UCSD-AML1 (cell line): Measurements from ENCODE around the gene SORBS2.

ENCODE experiments used
- DNase-seq: peaks from one replicate; lab custom pipeline; 2025; ENCODE audit not compliant: unreplicated experiment; lab: John Stamatoyannopoulos, UW

The SORBS2 gene

GRCh38 chr4:185651137-185651677 is 160.8 kb downstream of the SORBS2 start:
- no peak for DNase-seq

- DNase-seq: no peak
Observed at GRCh38 chr4:185648631-185649030, 163.4 kb downstream of the SORBS2 start.

GRCh38 chr4:185645403-185645802 is 166.6 kb downstream of the SORBS2 start:
- DNase-seq: no peak

GRCh38 chr4:185644408-185644807 is 167.6 kb downstream of the SORBS2 start:
- DNase-seq: no peak

- no peak for DNase-seq
Observed at GRCh38 chr4:185642907-185643306, 169.1 kb downstream of the SORBS2 start.

- DNase-seq: no peak
Observed at GRCh38 chr4:185640811-185641675, 171.0 kb downstream of the SORBS2 start.

DNA sequence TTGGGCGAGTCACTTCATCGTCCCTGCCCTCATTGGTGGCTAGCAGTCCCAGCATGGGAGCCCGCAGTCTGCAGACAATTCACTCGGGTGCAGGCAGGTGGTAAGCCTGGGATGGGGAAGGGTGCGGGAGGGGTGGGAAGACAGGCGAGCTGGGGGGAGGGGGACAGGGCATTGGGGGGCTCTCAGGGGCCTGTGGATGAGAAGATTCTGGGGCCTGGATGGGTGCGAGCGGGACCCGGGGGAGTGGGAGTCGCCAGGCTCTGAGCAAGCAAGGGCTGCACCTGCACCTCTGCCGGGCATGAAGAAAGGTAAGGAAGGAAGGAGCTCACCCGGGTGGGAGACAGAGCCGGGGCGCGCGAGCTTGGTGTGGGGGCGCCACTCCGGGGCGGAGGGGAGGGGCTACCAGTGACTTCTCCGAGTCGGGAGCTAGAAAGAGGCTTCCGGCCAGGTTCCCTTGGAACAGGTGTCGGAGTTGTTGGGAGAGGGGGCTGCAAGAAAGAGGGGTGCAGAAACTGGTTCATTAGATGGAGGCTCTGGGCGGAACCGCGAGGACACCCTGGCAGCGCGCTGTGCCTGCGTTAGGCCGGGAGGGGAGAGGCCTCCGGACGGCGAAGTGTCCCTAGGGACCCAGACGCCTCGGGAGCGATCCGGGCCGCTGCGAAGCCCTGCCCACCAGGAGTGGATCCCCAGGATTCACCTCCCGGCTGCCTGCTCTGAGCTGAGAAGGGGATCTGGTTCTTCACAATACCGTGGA is 173.3 kb downstream of the SORBS2 start:
- DNase-seq: no peak

GRCh38 chr4:185638093-185638492 is 173.9 kb downstream of the SORBS2 start:
- DNase-seq: no peak

DNA sequence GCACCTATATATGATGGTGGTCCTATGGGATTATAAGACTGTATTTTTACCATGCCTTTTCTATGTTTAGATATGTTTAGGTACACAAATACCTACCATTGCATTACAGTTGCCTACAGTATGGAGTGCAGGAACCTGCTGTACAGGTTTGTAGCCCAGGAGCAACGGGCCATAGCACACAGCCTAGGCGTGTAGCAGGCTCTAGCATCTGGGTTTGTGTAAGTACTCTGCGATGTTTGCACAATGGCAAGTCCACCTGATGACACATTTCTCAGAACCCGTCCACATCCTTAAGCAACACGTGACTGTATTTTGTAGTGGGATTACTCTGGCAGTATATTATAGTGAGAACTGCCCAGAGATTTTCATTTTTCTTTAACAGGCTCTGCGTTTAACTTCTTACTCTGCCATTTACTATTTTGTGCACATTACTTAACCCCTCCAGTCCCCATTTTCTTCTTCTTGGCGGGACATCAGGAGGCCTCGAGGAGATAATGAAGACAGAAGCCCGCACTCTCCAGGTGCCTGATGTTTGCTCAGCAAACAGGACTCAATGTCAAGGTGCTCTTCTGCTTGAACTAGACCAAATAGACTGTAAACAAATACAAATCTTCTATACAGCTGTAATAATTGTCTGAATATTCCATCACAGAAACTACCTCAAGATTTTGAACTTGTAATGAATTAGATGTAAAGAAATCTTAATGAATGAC is 174.7 kb downstream of the SORBS2 start:
- DNase-seq: no peak

GRCh38 chr4:185634066-185634652 is 177.8 kb downstream of the SORBS2 start:
- DNase-seq: no peak

GRCh38 chr4:185626798-185627197 is 185.2 kb downstream of the SORBS2 start:
- no peak for DNase-seq

DNA sequence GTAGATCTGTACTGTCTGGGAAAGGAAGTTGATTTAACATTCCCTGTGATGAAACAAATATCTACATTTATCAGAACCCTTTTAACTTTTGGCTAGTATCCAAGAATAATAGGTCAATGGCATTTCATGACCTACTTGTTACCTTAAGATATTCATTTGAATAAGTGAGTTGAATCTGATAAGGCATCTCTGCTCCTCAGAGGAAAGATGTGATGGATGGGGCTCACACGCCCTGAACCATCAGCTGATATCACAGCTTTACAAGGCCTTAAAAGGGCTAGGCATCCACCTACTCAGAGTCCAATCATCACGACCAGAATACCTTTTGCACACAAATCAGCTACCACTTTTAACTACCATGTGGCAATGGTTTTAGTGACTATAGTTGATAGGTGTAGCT is 186.5 kb downstream of the SORBS2 start:
- DNase-seq: no peak

- DNase-seq: no peak
Observed at GRCh38 chr4:185624259-185624589, 187.8 kb downstream of the SORBS2 start.

DNA sequence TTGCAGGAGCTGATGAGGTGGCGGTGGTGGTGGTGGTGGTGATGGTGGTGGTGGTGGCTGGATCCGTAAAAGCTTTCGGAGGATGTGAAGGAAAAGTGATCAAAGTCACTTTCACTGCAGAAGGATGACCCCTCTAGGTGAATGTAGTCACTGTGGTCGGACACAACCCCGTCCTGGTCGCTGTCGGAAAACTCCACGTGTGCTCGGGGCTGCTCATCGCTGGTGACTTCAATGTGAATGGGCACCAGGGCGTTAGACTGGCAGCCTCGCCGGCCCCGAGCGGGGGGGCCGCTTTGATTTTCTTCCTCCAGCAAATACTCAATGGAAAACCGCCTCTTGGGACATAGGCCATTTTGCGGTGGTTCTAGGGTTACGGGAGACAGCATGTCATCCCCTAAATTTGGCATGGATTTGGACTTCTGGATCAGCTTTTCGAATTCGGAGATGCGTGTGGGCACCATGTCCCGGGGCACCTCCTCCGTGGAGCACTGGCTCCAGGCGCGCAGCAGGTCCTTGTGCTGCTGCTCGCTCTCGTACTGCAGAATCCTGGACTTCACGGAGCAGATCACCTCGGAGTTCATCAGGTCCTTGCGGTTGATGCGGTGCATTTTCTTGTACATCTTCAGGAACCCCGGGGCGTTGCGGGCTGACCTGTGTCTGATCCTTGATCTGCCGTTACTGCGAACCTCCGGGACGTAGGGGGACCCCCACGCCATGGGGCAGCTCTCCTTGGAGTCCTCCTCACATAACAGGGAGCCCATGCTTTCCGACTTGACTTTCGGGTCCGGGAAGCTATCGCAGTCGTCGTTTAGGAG is 188.3 kb downstream of the SORBS2 start:
- no peak for DNase-seq

DNA sequence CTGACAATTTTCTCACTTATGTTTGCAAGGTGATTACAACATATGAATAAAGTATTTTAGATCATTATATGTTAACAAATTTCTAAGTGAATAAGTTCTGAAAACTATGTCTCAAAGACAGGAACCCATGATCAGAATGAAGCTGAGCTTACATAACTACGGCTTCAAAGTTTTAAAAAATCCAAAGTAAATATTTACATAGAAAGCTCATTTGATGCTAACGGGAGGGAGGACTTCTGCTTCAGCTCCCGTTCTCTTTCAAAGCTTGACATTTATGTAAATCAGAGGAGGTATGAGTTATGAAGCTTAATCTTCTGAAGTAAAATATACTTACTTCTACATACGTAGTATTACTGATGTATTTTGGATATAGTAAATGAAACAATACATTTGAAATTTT is 203.8 kb downstream of the SORBS2 start:
- DNase-seq: no peak

DNA sequence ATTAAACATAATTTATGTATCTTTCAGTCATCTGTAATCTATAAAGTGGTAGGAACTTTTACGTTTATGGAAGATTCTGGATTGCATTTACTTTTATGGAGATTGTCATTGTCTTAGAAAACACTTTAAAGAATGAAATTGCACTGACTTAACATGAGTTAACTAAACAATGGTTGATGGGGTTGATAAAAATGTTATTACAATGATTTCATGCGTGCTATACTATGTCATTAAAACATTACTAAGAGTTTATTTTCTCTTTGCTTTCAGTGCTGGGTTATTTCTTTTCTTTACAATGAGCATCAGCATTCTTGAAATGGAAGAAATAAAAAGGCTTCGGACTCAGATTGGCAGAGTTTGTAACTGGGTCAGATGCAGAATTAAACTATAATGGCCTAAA is 209.6 kb downstream of the SORBS2 start:
- no peak for DNase-seq

DNA sequence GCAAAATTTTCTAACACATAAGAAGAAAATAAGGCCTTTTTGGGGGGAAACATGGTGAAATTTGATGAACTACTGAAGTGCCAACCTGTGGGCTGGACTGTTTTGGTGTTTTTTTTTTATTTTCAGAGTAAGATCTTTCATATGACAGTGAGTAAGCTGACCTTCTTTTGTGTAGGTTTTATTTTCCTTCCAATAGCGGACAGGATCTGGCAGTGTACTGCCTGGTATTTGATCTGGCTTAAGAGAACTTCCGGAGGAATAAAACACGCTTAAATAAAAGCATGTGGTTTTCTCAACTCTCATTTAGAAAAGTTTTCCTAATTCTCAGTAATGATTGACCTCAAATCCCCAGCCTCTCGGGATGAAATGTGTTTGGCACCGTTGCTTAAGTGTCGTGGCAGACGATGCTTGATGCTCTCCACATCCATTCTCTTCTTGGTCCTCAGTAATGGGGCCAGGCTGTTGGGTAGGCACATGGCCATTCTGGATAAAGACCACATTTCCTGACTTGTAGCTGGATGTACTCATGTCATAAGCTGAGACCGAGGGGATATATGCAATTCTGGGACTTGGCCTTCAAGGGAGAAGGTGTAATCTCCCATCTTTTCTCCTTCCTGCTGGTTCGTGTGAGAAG is 211.1 kb downstream of the SORBS2 start:
- no peak for DNase-seq

DNA sequence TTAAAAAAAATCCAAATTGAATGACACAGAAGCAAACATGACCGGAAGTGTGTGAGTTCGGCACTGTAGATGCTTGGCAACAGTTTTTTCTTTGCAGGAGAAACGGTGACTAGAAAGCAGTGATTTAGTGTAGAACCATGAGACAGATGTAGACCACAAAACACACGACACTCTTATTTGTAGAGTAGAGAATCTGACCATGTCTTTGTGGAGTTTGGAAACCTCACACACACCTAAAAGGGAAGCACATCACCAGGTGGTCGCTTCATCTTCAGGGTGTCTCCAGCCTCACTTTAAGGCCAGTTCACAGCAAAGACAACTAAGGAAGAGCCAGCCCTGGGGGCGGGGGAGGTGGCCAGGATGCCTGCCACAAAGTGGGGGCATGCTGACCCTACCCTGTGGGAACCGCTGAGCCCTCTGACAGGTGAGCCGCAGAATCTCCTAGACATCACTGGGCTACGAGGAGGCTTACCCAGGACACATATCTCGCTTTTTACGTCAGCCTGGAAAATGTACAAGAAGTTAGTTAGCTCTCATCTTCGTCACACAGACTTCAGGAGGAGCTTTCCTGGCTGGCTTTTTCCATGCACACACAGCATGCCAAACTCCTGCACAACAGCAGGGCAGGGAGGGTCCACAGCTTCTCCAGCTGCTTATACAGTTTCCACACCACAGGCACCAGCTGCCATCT is 212.3 kb downstream of the SORBS2 start:
- no peak for DNase-seq

DNA sequence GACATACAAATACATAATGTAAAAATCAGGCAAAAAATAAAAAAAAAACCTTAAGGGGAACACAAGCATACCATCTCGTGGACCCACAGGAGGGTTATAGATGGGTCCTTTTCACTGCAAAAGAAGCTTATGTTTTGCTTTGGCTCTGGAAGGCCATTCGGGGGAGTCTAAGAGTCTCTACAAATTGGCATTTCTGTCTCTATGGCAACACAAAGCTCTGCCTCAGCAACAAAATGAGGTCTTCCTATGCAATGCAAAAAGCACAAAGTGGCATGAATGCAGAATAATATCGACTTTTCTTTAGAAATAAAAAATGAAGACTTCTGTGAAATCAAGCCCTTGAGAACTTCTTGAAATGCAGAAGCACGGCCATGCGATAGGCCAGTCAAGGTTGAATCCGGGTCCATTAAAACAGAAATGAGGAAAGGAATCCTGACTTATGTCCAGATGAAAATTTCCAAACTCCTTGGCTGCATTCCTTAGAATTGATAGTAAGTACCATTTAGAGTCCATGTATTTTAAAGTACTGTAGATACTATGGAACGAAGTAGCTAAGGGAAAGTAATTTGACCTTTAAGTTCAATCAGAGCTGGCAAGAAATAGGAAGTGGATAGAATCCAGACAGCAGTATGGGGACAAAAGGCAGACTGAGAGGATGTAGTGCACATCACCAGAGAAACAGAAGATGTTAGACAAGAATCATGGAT is 213.0 kb downstream of the SORBS2 start:
- DNase-seq: no peak
